Mucosa of descending colon (tissue), 3 donors: Measurements from ENCODE around the gene PLA2R1. TPM values are rescaled to one million over a fixed set of nuclear protein-coding genes. Genes with fewer than 3 reads are reported as not detected.
A peak's percentile ranks its signal among the peaks of the same experiment; 100 is the strongest.

ENCODE experiments used
- ATAC-seq: fragments of 200-7000 bp; cut with Tn5 transposase; one replicate; pipeline ENCODE4 v1.9.1; 2020; ENCODE audit warnings: mild to moderate bottlenecking, moderate library complexity
- DNase-seq, 3 donors: peaks; one replicate each; pipeline ENCODE4 v3.0.0-alpha.2; 2020
- H3K36me3 ChIP-seq: fragments of 200-600 bp; one replicate; pipeline ENCODE4 v1.8.0; 2021; ENCODE audit warnings: low read depth, mild to moderate bottlenecking
- H3K4me1 ChIP-seq: fragments of 200-600 bp; one replicate; pipeline ENCODE4 v1.8.0; 2021; ENCODE audit warnings: low read depth, mild to moderate bottlenecking
- H3K4me3 ChIP-seq: fragments of 200-600 bp; one replicate; pipeline ENCODE4 v1.8.0; 2021; ENCODE audit warnings: mild to moderate bottlenecking
- H3K9me3 ChIP-seq: fragments of 200-600 bp; one replicate; pipeline ENCODE4 v1.8.0; 2021; ENCODE audit warnings: mild to moderate bottlenecking
- intact Hi-C, 2 donors: fragments of 100-400 bp; cut with DNase I in 1 of 2; cut with micrococcal nuclease in 1 of 2; formaldehyde crosslinking; loops; one replicate each; pipeline versions ENCODE4 v1.11.0 to v1.11.1; 2022; cut with DNase I, micrococcal nuclease
- total RNA-seq, 3 donors: library from RNA; stranded (reverse); fragmentation: NEBNext Ultra II Directional in 2 of 3; extraction: Animal tissue kit (Norgen Biotek cat#: 25700) in 2 of 3; gene quantifications; one replicate each; pipeline versions ENCODE4 v1.2.1 to v1.2.4, GENCODE V29; 2021 to 2023
- TF ChIP-seq, protein P1 (sequence below): fragments of 200-600 bp; IDR thresholded peaks from one replicate; pipeline ENCODE4 v1.8.0; 2022; ENCODE audit warnings: antibody characterized with exemption, mild to moderate bottlenecking
- donor health status: DM: no; HTN: no; CAD: no; lungs with moderate emphysema.
- donor health status: DM: no; HTN: no; CAD: no.
- donor health status: DM: no; HTN: yes; CAD: no.

Gene PLA2R1
- total RNA-seq, 3 donors from 2014 or later = 8.0 to 19.1 (median 11.1) TPM

DNA sequence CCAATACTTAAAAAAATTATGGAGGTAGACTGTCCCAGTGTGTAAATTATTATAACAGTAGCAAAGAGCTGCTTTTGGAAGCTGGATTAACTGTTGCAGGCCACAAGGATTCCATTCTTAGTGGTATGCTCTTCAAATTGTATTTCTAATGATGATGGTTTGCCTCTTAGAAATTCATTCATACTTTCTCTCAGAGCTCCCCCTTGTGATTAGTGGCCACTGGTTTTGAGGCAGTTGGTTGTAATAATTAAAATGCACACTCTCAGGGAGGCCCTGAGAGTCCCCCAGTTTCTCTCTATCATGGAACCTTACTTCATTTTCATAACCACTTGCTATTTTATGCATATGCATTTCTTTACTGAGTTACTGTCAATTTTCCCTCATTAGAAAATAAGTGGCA, 122.5 kb downstream of the PLA2R1 start:
- no peaks in the 10 kb centered on the region for H3K9me3 ChIP-seq
- ATAC-seq (no peak), DNase-seq (peak in 1 of 3 donors; percentile 9)
- H3K4me1 ChIP-seq = no peaks in the 10 kb centered on the region
- H3K4me3 ChIP-seq = no peak overlapping the region
- TF ChIP-seq, protein P1, sequence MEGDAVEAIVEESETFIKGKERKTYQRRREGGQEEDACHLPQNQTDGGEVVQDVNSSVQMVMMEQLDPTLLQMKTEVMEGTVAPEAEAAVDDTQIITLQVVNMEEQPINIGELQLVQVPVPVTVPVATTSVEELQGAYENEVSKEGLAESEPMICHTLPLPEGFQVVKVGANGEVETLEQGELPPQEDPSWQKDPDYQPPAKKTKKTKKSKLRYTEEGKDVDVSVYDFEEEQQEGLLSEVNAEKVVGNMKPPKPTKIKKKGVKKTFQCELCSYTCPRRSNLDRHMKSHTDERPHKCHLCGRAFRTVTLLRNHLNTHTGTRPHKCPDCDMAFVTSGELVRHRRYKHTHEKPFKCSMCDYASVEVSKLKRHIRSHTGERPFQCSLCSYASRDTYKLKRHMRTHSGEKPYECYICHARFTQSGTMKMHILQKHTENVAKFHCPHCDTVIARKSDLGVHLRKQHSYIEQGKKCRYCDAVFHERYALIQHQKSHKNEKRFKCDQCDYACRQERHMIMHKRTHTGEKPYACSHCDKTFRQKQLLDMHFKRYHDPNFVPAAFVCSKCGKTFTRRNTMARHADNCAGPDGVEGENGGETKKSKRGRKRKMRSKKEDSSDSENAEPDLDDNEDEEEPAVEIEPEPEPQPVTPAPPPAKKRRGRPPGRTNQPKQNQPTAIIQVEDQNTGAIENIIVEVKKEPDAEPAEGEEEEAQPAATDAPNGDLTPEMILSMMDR = no peak
- intact Hi-C loops = no loop called here
- no peaks in the 10 kb centered on the region for H3K36me3 ChIP-seq

DNA sequence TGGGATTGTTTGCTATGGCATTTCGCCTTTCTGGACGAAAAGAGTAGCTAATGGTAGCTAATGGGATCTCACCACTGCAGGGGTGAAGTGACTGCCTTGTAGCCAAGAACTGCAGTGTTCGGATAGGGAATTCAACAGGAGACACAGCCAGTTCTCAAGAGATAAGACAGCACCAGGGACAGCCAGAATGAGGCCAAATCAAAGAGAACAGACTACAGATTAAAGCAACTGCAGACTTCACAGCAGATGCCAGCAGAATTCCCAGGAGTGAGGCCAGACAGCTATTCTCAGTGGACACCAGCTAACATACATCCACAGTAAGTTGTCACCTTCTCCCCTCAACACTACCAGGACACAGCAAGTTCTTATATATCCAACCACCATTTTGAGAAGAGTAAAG, 124.0 kb downstream of the PLA2R1 start:
- Histone ChIP-seq H3K36me3 (no peaks in the 10 kb centered on the region), H3K4me1 (no peaks in the 10 kb centered on the region), H3K9me3 (no peaks in the 10 kb centered on the region), H3K4me3 (no peak overlapping the region)
- ATAC-seq = no peak
- TF ChIP-seq, protein P1 = no peak
- intact Hi-C loops = no loop called here
- DNase-seq = no peak

DNA sequence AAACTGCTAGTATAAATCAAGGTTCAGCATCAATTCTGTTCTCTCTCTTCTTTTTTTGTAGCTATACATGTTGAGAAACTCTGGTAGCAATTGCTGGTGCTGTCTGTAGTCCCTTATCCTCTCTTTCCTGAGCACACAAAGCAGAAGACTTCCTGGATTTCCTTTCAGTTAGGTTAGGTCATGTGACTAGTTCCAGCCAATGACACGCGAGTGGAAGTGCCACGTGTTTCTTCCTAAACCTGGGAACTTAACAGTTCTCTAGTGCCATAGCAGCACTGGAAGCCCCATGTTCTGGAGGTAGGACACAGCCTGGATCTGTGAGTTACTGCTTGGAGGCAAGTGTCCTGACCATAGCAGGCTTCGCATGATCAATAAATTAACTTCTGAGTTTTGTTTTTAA, 125.9 kb downstream of the PLA2R1 start:
- no peak for DNase-seq
- Histone ChIP-seq H3K9me3 (no peaks in the 10 kb centered on the region), H3K36me3 (no peaks in the 10 kb centered on the region), H3K4me1 (no peaks in the 10 kb centered on the region), H3K4me3 (no peak overlapping the region)
- TF ChIP-seq, protein P1 = no peak
- no peak for ATAC-seq
- intact Hi-C loops = no loop called here

DNA sequence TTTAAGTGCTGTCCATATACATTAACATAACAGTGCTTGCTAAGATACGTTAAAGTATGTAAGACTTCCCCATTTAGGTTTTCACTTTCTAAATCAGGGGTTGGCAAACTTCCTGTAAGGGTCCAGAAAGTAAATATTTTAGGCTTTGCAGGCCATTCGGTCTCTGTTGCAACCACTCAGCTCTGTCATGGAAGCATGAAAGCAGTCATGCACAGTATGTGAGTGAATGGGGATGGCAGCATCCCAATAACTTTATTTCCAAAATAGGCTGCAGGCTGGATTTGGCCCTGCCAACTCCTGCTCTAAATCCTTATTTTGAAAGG, 128.7 kb downstream of the PLA2R1 start:
- H3K4me1 ChIP-seq = no peaks in the 10 kb centered on the region
- DNase-seq = no peak
- H3K36me3 ChIP-seq = no peaks in the 10 kb centered on the region
- TF ChIP-seq, protein P1 = no peak
- H3K9me3 ChIP-seq = no peaks in the 10 kb centered on the region
- H3K4me3 ChIP-seq = no peak overlapping the region
- intact Hi-C loops = no loop called here
- ATAC-seq = no peak

DNA sequence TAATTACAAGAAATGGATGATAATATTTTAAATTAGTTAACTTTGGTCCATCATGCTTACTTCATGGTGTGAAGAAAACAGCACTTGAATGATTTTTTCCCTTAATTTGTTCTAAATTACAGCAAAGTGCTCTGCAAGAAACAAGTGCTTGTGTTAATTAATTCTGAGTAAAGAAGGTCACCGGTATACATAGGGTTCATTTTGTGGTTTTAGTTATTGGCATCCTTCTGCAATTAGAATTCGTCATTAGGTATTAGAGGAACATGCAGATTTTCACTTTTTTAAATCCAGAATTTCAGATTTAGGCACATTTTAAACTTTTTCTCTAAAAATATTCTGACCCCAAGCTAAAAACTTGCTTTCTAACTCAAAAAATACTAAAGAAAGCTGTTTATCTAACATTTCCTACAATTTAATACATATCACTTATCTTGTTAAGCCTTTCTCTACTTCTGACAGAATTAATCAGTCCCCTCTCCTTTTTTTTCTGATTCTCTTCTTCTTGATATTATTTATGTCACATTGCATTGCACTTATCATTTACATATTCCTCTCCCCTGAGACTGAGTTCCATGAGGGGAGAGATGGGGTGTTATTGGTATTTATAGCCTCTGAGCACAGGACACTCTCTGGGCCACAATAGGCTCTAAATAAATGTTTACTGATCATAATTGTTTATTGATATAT, 129.2 kb downstream of the PLA2R1 start:
- ATAC-seq (no peak), DNase-seq (no peak)
- Histone ChIP-seq H3K9me3 (peaks cover 5% of the 10 kb centered on the region), H3K4me3 (no peak overlapping the region), H3K36me3 (no peaks in the 10 kb centered on the region), H3K4me1 (no peaks in the 10 kb centered on the region)
- intact Hi-C loops = no loop called here
- TF ChIP-seq, protein P1 = no peak

DNA sequence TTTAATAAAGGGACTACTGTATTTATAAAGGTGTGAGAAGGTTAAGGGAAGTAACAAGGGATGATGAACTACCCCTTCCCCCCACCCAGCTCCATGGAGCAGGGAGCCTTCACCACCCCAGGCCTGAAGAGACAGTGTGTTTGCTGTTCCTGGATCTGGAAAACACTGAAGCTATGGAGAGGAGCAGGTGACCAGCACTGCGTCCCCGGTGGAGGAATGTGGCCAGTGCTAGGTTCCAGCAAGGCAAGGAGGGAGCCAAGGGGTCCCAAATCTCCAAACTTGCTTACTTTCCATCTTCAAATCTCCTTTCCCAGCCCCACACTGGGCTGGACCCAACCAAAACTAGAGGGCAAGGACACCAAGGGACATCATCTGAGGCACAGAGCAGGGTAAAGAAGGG, 135.7 kb downstream of the PLA2R1 start:
- Histone ChIP-seq H3K9me3 (peaks cover 5% of the 10 kb centered on the region), H3K4me3 (no peak overlapping the region), H3K4me1 (no peaks in the 10 kb centered on the region), H3K36me3 (no peaks in the 10 kb centered on the region)
- no peak for ATAC-seq
- TF ChIP-seq, protein P1 = no peak
- no peak for DNase-seq
- intact Hi-C loops = no loop called here
